Fibroblast of lung (primary cell): ENCODE data around the gene PTPN14. TPM values are rescaled to one million over a fixed set of nuclear protein-coding genes. Genes with fewer than 3 reads are reported as not detected.

Experiments
- DNase-seq, 2 donors: peaks; one replicate each; pipeline versions ENCODE4 v3.0.0 to v3.0.0-alpha.2; 2010; ENCODE audit warnings: low read depth in 2 of 2
- H2AFZ ChIP-seq: 2 replicates; pipeline ENCODE4 v1.5.1; 2012; ENCODE audit warnings: low read length, control low read depth, inconsistent platforms
- H3K27ac ChIP-seq: 2 replicates; pipeline ENCODE4 v1.5.1; 2011; ENCODE audit warnings: low read length, control low read depth; ENCODE audit not compliant: insufficient read depth
- H3K27me3 ChIP-seq: 2 replicates; pipeline ENCODE4 v1.5.1; 2011; ENCODE audit warnings: mild to moderate bottlenecking, low read length; ENCODE audit not compliant: control insufficient read depth, insufficient read depth
- H3K36me3 ChIP-seq: 2 replicates; pipeline ENCODE4 v1.5.1; 2011; ENCODE audit warnings: low read length; ENCODE audit not compliant: control insufficient read depth, insufficient read depth
- H3K4me1 ChIP-seq: 2 replicates; pipeline ENCODE4 v1.5.1; 2011; ENCODE audit warnings: low read length; ENCODE audit not compliant: control insufficient read depth, insufficient read depth; ENCODE audit errors: extremely low read depth
- H3K4me2 ChIP-seq: 2 replicates; pipeline ENCODE4 v1.5.1; 2011; ENCODE audit warnings: low read length, control low read depth; ENCODE audit not compliant: insufficient read depth; ENCODE audit errors: extremely low read depth
- H3K4me3 ChIP-seq, 4 experiments: fragments of 200-600 bp in 1 of 4; sonication (generic) in 1 of 4; replicated peaks in 1 of 4; 2 replicates each; pipeline ENCODE4 v1.5.1; 2011 to 2016; ENCODE audit warnings: low read length in 4 of 4, low read depth in 3 of 4, mild to moderate bottlenecking in 3 of 4, control low read depth in 2 of 4, inconsistent platforms in 1 of 4, mixed read lengths in 1 of 4; ENCODE audit not compliant: insufficient read depth in 1 of 4; ENCODE audit errors: control extremely low read depth in 1 of 4
- H3K79me2 ChIP-seq: 2 replicates; pipeline ENCODE4 v1.5.1; 2012; ENCODE audit warnings: mild to moderate bottlenecking, low read length, inconsistent platforms; ENCODE audit not compliant: control insufficient read depth, insufficient read depth
- H3K9ac ChIP-seq: 2 replicates; pipeline ENCODE4 v1.5.1; 2011; ENCODE audit warnings: mild to moderate bottlenecking, low read length, control low read depth; ENCODE audit not compliant: insufficient read depth
- H3K9me3 ChIP-seq: 2 replicates; pipeline ENCODE4 v1.5.1; 2012; ENCODE audit warnings: low read depth, low read length; ENCODE audit not compliant: control insufficient read depth, insufficient read depth
- H4K20me1 ChIP-seq: 2 replicates; pipeline ENCODE4 v1.5.1; 2011; ENCODE audit warnings: low read length; ENCODE audit not compliant: control insufficient read depth, insufficient read depth; ENCODE audit errors: extremely low read depth
- EZH2 ChIP-seq: IDR thresholded peaks from 2 replicates; pipeline ENCODE4 v1.5.1; 2012; ENCODE audit warnings: low read length, control low read depth, mild to moderate bottlenecking; ENCODE audit errors: missing control alignments
- polyA plus RNA-seq, 2 donors: library from polyadenylated mRNA; depleted of rRNA in 1 of 2; stranded (reverse) in 1 of 2; unstranded in 1 of 2; fragments of >200 nt; gene quantifications; 2 replicates each; pipeline ENCODE4 v1.2.1, GENCODE V29; 2011 to 2012; ENCODE audit warnings: missing spikeins in 1 of 2
- total RNA-seq: library from RNA; depleted of rRNA; stranded (reverse); fragments of >200 nt; gene quantifications from 2 replicates; pipeline ENCODE4 v1.2.1, GENCODE V29; 2014
- TF ChIP-seq, protein P1 (sequence below), 2 donors: IDR thresholded peaks in 1 of 2; conservative IDR thresholded peaks in 1 of 2; 1 replicate in 1 of 2; 2 replicates in 1 of 2; pipeline ENCODE4 v1.5.1; 2011 to 2012; ENCODE audit warnings: low read length in 2 of 2, control low read depth in 1 of 2, inconsistent platforms in 1 of 2, low read depth in 1 of 2, mild to moderate bottlenecking in 1 of 2

The PTPN14 gene
- total and polyA plus RNA-seq, 2 donors (not counting 1 experiment from before 2014, with no cell fraction given): 38.7 to 56.1 TPM

DNA sequence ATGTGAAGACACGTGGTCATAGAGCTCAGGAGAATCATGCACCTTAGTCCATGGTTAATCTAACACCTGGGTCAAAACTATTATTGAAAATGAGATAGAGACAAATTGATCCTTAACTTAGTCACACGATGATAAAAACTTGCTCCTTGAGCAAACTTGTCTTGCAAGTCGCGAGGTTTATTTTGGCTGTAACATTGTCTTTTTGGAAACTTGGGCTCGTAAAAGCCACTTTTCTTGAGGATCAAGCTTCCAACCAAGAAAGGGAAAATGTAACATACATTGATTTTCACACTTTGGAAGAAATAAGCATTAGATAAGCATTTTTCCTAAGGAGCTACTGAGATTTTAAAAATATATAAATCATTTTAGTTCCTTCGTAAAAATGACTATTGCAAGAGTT, 31.7 kb upstream of the PTPN14 start:
- DNase-seq: no peak
- H3K27ac ChIP-seq: no peak overlapping the region
- no peak overlapping the region for H3K4me2 ChIP-seq
- TF ChIP-seq, protein P1, sequence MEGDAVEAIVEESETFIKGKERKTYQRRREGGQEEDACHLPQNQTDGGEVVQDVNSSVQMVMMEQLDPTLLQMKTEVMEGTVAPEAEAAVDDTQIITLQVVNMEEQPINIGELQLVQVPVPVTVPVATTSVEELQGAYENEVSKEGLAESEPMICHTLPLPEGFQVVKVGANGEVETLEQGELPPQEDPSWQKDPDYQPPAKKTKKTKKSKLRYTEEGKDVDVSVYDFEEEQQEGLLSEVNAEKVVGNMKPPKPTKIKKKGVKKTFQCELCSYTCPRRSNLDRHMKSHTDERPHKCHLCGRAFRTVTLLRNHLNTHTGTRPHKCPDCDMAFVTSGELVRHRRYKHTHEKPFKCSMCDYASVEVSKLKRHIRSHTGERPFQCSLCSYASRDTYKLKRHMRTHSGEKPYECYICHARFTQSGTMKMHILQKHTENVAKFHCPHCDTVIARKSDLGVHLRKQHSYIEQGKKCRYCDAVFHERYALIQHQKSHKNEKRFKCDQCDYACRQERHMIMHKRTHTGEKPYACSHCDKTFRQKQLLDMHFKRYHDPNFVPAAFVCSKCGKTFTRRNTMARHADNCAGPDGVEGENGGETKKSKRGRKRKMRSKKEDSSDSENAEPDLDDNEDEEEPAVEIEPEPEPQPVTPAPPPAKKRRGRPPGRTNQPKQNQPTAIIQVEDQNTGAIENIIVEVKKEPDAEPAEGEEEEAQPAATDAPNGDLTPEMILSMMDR (conservative IDR thresholded peaks at IDR 0.05 in 1 of 2, IDR thresholded peaks at IDR 0.05 in 1 of 2; ENCODE audit: low read depth in 1 of 2, low read length in 2 of 2): no peak
- no peak overlapping the region for H2AFZ ChIP-seq
- H4K20me1 ChIP-seq: no peaks in the 10 kb centered on the region
- H3K4me3 ChIP-seq: no peak overlapping the region
- H3K9me3 ChIP-seq: no peaks in the 10 kb centered on the region
- no peak overlapping the region for H3K9ac ChIP-seq
- no peaks in the 10 kb centered on the region for H3K36me3 ChIP-seq
- H3K4me1 ChIP-seq: peaks cover 3% of the 10 kb centered on the region
- H3K79me2 ChIP-seq: no peaks in the 10 kb centered on the region
- H3K27me3 ChIP-seq: no peaks in the 10 kb centered on the region

DNA sequence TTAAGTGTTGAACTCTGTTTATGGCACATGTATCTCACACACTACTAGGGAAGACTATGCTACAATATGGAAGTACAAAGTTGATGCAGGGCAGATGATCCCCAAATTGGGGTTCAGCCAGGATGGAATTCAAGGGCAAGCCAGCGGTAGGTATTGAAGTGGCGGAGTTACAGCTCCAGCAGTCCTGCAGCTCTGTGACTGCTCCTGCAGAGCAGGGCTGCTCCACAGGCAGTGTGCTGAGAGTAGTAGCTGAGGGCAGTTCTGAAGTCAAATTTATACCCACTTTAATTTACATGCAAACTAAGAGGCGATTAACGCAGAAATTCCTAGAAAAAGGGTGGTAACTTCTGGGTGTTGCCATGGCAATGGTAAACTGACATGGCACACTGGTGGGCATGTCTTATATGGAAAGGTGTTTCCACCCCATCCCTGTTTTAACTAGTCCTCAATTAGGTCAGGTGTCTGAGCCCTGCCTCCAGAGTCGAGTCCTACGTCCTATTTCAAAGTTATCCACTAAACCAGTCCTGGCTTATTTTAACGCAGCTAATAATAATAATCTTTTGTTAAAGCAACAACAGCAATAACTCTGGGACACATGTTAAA, 31.0 kb upstream of the PTPN14 start:
- no peak overlapping the region for H3K4me3 ChIP-seq
- H2AFZ ChIP-seq: no peak overlapping the region
- H3K27me3 ChIP-seq: no peaks in the 10 kb centered on the region
- H3K4me1 ChIP-seq: peaks cover 3% of the 10 kb centered on the region
- no peaks in the 10 kb centered on the region for H3K79me2 ChIP-seq
- DNase-seq: no peak
- H3K27ac ChIP-seq: no peak overlapping the region
- TF ChIP-seq EZH2: no peak
- TF ChIP-seq, protein P1 (conservative IDR thresholded peaks at IDR 0.05 in 1 of 2, IDR thresholded peaks at IDR 0.05 in 1 of 2; ENCODE audit: low read depth in 1 of 2, low read length in 2 of 2): no peak
- no peaks in the 10 kb centered on the region for H4K20me1 ChIP-seq
- no peak overlapping the region for H3K4me2 ChIP-seq
- no peaks in the 10 kb centered on the region for H3K36me3 ChIP-seq
- H3K9ac ChIP-seq: no peak overlapping the region
- no peaks in the 10 kb centered on the region for H3K9me3 ChIP-seq

DNA sequence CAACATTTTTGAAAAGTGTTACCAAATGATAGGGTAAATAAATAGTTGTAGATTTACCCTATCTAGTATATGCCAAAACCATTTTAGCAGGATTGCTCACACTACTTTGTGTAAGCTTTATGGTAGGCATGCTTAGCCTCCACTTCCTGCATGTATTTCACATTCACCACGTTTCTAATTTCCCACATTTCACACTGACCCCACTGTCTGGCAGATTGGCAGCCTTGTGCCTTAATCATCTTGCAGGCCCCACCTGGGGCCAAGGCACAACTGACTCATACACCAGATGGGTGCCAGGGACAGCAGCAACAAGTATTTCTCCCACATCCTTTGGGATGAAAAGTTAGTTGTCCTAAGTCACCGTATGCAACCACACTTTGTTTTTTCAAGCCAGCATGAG, 30.4 kb upstream of the PTPN14 start:
- DNase-seq: peak; percentile 74 to 96
- H3K36me3 ChIP-seq: no peaks in the 10 kb centered on the region
- peaks cover 3% of the 10 kb centered on the region for H3K4me1 ChIP-seq
- H3K9ac ChIP-seq: no peak overlapping the region
- no peak overlapping the region for H2AFZ ChIP-seq
- no peaks in the 10 kb centered on the region for H3K9me3 ChIP-seq
- H4K20me1 ChIP-seq: no peaks in the 10 kb centered on the region
- no peak for TF ChIP-seq EZH2
- TF ChIP-seq, protein P1 (conservative IDR thresholded peaks at IDR 0.05 in 1 of 2, IDR thresholded peaks at IDR 0.05 in 1 of 2; ENCODE audit: low read depth in 1 of 2, low read length in 2 of 2): no peak
- no peaks in the 10 kb centered on the region for H3K27me3 ChIP-seq
- H3K79me2 ChIP-seq: no peaks in the 10 kb centered on the region
- no peak overlapping the region for H3K4me2 ChIP-seq
- H3K4me3 ChIP-seq: no peak overlapping the region
- H3K27ac ChIP-seq: no peak overlapping the region
